PC-9 (cell line): ENCODE measurements around the gene SGCD.

Experiments used
- EZH2 ChIP-seq: fragments of 200-600 bp; sonication (generic); IDR thresholded peaks from 2 replicates; pipeline ENCODE4 v1.8.0; 2017; ENCODE audit warnings: antibody characterized with exemption, low read depth
- TF ChIP-seq, protein P1 (sequence below): fragments of 200-600 bp; sonication (generic); conservative IDR thresholded peaks from 2 replicates; pipeline ENCODE4 v1.6.1; 2017; ENCODE audit warnings: mixed run types, antibody characterized with exemption, mild to moderate bottlenecking, moderate library complexity

DNA sequence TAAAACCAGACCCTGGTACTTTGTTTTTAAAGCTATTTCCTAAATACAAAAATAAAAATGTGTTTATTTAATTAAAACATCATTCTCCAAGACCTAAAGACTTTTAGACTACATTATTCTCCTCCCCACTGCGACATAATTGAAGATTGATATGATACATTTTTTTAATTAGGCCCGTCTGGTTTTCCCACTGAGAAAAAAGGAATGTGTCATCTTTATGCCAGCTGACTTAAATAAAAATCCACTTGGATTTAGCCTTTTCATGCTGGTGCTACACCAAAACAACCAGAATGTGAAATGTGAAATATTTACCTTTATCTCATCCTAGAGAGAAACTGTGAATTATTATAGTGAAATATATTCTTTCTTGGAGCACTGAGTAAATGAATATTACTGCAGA, 367.6 kb downstream of the SGCD start:
- TF ChIP-seq, protein P1, sequence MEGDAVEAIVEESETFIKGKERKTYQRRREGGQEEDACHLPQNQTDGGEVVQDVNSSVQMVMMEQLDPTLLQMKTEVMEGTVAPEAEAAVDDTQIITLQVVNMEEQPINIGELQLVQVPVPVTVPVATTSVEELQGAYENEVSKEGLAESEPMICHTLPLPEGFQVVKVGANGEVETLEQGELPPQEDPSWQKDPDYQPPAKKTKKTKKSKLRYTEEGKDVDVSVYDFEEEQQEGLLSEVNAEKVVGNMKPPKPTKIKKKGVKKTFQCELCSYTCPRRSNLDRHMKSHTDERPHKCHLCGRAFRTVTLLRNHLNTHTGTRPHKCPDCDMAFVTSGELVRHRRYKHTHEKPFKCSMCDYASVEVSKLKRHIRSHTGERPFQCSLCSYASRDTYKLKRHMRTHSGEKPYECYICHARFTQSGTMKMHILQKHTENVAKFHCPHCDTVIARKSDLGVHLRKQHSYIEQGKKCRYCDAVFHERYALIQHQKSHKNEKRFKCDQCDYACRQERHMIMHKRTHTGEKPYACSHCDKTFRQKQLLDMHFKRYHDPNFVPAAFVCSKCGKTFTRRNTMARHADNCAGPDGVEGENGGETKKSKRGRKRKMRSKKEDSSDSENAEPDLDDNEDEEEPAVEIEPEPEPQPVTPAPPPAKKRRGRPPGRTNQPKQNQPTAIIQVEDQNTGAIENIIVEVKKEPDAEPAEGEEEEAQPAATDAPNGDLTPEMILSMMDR, result no peak
- TF ChIP-seq EZH2, result no peak
